Measurements from ENCODE around the gene PEX16.

PEX16 gene

DNA sequence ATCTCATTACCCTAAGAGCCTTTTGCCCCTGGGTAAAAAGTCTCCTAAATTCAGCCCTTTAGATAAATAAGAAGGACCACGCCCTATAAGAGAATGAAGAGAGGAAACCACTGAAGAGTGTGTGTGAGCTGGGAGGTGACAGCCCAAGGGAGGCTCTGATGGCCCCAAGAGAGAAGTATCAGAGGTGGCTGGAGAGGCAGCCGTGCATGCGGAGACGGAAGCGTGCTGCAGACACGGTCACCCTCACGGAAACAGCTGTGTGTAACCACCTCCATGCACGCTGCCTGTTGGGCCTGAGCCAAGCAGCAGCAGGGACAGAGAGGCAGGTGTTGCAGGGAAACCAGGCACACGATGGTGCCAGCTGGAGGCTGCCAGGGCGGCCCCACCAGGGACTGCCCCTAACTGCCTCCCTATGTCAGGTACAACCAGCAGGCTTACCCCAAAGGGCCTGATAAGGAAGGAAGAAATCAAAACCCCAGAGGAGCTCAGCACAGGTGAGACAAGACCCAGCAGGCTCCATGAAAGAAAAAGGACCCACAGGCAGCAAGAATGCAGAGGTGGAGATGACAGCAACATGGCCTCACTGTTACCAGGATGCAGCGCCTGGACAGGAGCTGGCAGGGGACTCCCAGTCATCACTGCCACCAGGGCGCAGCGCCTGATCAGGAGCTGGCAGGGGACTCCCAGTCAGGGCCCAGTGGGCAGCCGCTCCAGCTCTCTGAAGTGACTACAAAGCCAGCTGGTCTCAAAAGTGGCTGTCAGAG lies 12.5 kb upstream of the PEX16 start:
- Histone ChIP-seq H3K27me3 (ENCODE audit: insufficient read depth, low read depth, severe bottlenecking) (no peaks in the 10 kb centered on the region), H3K27ac (no peak overlapping the region), H3K9me3 (ENCODE audit: severe bottlenecking) (no peaks in the 10 kb centered on the region), H3K36me3 (peaks cover 31% of the 10 kb centered on the region), H3K4me3 (ENCODE audit: low read depth, low read length) (no peak overlapping the region)
- TF ChIP-seq, protein P1, sequence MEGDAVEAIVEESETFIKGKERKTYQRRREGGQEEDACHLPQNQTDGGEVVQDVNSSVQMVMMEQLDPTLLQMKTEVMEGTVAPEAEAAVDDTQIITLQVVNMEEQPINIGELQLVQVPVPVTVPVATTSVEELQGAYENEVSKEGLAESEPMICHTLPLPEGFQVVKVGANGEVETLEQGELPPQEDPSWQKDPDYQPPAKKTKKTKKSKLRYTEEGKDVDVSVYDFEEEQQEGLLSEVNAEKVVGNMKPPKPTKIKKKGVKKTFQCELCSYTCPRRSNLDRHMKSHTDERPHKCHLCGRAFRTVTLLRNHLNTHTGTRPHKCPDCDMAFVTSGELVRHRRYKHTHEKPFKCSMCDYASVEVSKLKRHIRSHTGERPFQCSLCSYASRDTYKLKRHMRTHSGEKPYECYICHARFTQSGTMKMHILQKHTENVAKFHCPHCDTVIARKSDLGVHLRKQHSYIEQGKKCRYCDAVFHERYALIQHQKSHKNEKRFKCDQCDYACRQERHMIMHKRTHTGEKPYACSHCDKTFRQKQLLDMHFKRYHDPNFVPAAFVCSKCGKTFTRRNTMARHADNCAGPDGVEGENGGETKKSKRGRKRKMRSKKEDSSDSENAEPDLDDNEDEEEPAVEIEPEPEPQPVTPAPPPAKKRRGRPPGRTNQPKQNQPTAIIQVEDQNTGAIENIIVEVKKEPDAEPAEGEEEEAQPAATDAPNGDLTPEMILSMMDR (IDR thresholded peaks at IDR 0.05; ENCODE audit: low read depth, low read length): no peak
- no peak for DNase-seq

DNA sequence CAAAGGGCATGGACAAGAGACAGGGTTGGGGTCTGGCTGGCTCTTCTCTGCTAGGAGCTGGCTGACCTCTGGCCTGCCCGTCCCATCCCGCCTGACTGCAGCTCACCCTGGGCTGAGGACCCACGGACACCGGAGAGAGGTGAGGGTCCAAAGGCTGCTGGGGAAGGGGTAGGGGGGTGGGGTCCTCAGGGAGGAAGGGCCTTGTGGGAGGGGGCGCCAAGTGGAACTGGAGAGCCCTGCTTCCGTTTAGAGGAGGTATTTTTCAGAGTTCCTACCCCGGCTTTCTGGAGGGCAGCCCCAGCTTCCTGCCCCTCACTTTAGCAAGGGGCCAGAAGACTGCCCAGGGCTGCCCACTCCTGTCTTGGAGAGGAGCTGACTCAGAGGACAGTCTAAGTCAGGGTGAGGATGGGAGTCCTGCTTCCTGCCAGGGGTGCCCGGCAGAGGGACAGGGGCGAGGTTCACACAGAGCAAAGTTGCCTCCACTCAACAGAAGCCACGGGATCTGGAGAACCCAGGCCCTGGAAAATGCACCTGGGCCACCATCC lies 11.9 kb upstream of the PEX16 start:
- Histone ChIP-seq H3K27ac (no peak overlapping the region), H3K36me3 (peaks cover 25% of the 10 kb centered on the region), H3K4me3 (ENCODE audit: low read depth, low read length) (no peak overlapping the region), H3K27me3 (ENCODE audit: insufficient read depth, low read depth, severe bottlenecking) (no peaks in the 10 kb centered on the region), H3K9me3 (ENCODE audit: severe bottlenecking) (no peaks in the 10 kb centered on the region)
- no peak for DNase-seq
- TF ChIP-seq, protein P1 (IDR thresholded peaks at IDR 0.05; ENCODE audit: low read depth, low read length): no peak

DNA sequence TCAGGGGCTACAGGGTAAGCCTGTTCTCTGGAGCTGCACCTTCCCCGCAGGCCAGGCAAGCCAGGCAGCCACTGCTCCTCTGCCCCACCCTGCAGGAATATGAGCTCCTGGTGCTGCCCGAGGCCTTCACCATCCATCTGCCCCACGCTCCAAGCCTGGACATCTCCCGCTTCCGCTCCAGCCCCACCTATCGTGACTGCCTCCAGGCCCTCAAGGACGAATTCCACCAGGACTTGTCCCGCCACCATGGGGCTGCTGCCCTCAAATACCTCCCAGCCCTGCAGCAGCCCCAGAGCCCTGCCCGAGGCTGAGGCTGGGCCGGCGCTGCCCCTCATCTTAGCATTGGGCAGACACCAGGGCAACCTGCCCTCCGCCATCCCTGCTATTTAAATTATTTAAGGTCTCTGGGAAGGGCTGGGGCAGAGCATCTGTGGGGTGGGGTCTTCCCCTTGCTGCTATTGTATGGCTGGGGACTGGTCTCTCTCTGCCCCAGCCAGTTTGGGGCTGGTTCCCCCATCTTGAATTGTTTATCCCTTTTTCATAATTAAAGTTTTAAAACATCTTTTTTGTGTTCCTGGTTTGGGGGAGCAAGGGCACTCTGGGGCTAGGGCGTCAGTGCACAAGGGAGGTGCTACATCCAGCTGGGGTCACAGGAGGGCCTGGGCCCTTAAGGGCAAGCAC lies 11.0 kb upstream of the PEX16 start:
- Histone ChIP-seq H3K36me3 (peaks cover 18% of the 10 kb centered on the region), H3K4me3 (ENCODE audit: low read depth, low read length) (no peak overlapping the region), H3K27ac (no peak overlapping the region), H3K9me3 (ENCODE audit: severe bottlenecking) (no peaks in the 10 kb centered on the region), H3K27me3 (ENCODE audit: insufficient read depth, low read depth, severe bottlenecking) (no peaks in the 10 kb centered on the region)
- DNase-seq: no peak
- TF ChIP-seq, protein P1 (IDR thresholded peaks at IDR 0.05; ENCODE audit: low read depth, low read length): no peak

DNA sequence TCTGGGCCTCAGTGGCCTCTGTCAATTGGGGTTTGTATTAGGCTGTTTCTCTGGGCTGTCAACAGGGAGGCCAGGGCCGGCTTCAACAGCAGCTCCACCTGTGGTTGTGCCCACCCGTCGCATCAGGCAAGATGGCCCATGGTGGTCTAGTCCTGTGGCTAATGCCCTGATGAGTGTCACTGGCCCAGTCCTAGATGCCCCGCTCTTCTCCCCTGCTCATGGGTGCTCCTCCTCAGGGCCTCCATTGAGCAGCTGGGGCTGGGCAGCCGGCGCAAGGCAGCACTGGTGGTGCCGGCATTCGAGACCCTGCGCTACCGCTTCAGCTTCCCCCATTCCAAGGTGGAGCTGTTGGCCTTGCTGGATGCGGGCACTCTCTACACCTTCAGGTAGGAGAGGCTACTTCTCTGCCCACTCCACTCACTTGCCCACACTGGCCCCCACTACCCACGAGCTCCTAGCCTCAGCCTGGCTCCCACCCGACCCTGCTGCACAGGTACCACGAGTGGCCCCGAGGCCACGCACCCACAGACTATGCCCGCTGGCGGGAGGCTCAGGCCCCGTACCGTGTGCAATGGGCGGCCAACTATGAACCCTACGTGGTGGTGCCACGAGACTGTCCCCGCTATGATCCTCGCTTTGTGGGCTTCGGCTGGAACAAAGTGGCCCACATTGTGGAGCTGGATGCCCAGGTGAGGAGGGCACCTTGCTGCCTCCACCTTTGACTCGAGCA lies 10.2 kb upstream of the PEX16 start:
- TF ChIP-seq, protein P1 (IDR thresholded peaks at IDR 0.05; ENCODE audit: low read depth, low read length): no peak
- Histone ChIP-seq H3K36me3 (peaks cover 13% of the 10 kb centered on the region), H3K9me3 (ENCODE audit: severe bottlenecking) (no peaks in the 10 kb centered on the region), H3K4me3 (ENCODE audit: low read depth, low read length) (no peak overlapping the region), H3K27ac (no peak overlapping the region), H3K27me3 (ENCODE audit: insufficient read depth, low read depth, severe bottlenecking) (no peaks in the 10 kb centered on the region)
- DNase-seq: no peak

DNA sequence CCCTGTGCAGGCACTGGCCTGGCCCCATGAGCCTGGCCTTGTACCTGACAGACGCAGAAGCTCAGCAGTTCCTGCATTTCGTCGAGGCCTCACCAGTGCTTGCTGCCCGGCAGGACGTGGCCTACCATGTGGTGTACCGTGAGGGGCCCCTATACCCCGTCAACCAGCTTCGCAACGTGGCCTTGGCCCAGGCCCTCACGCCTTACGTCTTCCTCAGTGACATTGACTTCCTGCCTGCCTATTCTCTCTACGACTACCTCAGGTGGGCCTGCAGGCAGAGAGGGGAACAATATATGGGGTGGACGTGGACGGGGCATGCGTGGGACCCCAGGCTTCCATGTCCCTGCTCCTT lies 9.6 kb upstream of the PEX16 start:
- Histone ChIP-seq H3K4me3 (ENCODE audit: low read depth, low read length) (no peak overlapping the region), H3K36me3 (peaks cover 13% of the 10 kb centered on the region), H3K27me3 (ENCODE audit: insufficient read depth, low read depth, severe bottlenecking) (no peaks in the 10 kb centered on the region), H3K9me3 (ENCODE audit: severe bottlenecking) (no peaks in the 10 kb centered on the region), H3K27ac (no peak overlapping the region)
- no peak for DNase-seq
- TF ChIP-seq, protein P1 (IDR thresholded peaks at IDR 0.05; ENCODE audit: low read depth, low read length): no peak

Measured in WERI-Rb-1 (cell line).